MCF 10A (cell line): ENCODE data around the gene ABHD12. TPM values are rescaled to one million over a fixed set of nuclear protein-coding genes. Genes with fewer than 3 reads are reported as not detected.

Experiments used
- BruUV-seq: library from RNA; stranded (reverse); fragments of 400-500 nt; replicated peaks from 2 replicates; lab custom pipeline; 2021; lab: Mats Ljungman, UMichigan
- CTCF ChIA-PET: fragments of 300-600 bp; sonication (Branson Sonifier 250); formaldehyde crosslinking; extraction: SDS; loops from one replicate; lab custom pipeline; 2021; ENCODE audit warnings: antibody characterized with exemption, inconsistent platforms; lab: Yijun Ruan, JAX
- POLR2A ChIA-PET: fragments of 300-600, 350-650 bp; sonication (Branson Sonifier 250); formaldehyde crosslinking; extraction: SDS; loops from one replicate; lab custom pipeline; 2020; ENCODE audit warnings: antibody characterized with exemption, inconsistent platforms; lab: Yijun Ruan, JAX
- DNase-seq: peaks from one replicate; pipeline ENCODE4 v3.0.0-alpha.2; 2018; ENCODE audit not compliant: unreplicated experiment
- H3K27ac Mint-ChIP-seq: one replicate; pipeline ENCODE4 v1.8.0; 2022; ENCODE audit warnings: mild to moderate bottlenecking, low read depth, mixed read lengths; ENCODE audit not compliant: unreplicated experiment
- H3K27me3 Mint-ChIP-seq: one replicate; pipeline ENCODE4 v1.8.0; 2022; ENCODE audit warnings: mixed read lengths; ENCODE audit not compliant: insufficient read depth, unreplicated experiment
- H3K36me3 Mint-ChIP-seq: one replicate; pipeline ENCODE4 v1.8.0; 2022; ENCODE audit warnings: mild to moderate bottlenecking, moderate library complexity, mixed read lengths; ENCODE audit not compliant: insufficient read depth, unreplicated experiment
- H3K4me1 Mint-ChIP-seq: one replicate; pipeline ENCODE4 v1.8.0; 2022; ENCODE audit warnings: mixed read lengths; ENCODE audit not compliant: insufficient read depth, unreplicated experiment
- H3K4me3 Mint-ChIP-seq: one replicate; pipeline ENCODE4 v1.8.0; 2022; ENCODE audit warnings: mild to moderate bottlenecking, moderate library complexity, mixed read lengths; ENCODE audit not compliant: unreplicated experiment
- H3K9me3 Mint-ChIP-seq: one replicate; pipeline ENCODE4 v1.8.0; 2022; ENCODE audit warnings: mixed read lengths; ENCODE audit not compliant: unreplicated experiment
- intact Hi-C: fragments of 100-400 bp; cut with micrococcal nuclease; formaldehyde crosslinking; loops from 2 replicates; pipeline ENCODE4 v1.14.1; 2022
- total RNA-seq: library from RNA; stranded (reverse); gene quantifications from 2 replicates; pipeline ENCODE4 v1.2.3, GENCODE V29; 2022
- TF ChIP-seq, protein P1 (sequence below): fragments of 200-600 bp; IDR thresholded peaks from one replicate; pipeline ENCODE4 v1.8.0; 2022; ENCODE audit warnings: antibody characterized with exemption, mild to moderate bottlenecking; ENCODE audit not compliant: unreplicated experiment

The ABHD12 gene
- total RNA-seq, 1 experiment from 2014 or later = 18.6 TPM

GRCh38 chr20:25300496-25301170 is 90.0 kb downstream of the ABHD12 start:
- BruUV-seq = no TSS peak
- Mint-ChIP-seq H3K4me1 (peaks cover 8% of the 10 kb centered on the region), H3K9me3 (no peaks in the 10 kb centered on the region), H3K4me3 (no peak overlapping the region), H3K36me3 (peaks cover 69% of the 10 kb centered on the region), H3K27me3 (no peaks in the 10 kb centered on the region), H3K27ac (peak overlapping the region; percentile 61)
- TF ChIP-seq, protein P1, sequence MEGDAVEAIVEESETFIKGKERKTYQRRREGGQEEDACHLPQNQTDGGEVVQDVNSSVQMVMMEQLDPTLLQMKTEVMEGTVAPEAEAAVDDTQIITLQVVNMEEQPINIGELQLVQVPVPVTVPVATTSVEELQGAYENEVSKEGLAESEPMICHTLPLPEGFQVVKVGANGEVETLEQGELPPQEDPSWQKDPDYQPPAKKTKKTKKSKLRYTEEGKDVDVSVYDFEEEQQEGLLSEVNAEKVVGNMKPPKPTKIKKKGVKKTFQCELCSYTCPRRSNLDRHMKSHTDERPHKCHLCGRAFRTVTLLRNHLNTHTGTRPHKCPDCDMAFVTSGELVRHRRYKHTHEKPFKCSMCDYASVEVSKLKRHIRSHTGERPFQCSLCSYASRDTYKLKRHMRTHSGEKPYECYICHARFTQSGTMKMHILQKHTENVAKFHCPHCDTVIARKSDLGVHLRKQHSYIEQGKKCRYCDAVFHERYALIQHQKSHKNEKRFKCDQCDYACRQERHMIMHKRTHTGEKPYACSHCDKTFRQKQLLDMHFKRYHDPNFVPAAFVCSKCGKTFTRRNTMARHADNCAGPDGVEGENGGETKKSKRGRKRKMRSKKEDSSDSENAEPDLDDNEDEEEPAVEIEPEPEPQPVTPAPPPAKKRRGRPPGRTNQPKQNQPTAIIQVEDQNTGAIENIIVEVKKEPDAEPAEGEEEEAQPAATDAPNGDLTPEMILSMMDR = no peak
- CTCF ChIA-PET = interaction anchor here (0.6 to 6.0 kb wide), 16 partner anchors 10 to 312 kb away, joined by 3 to 79 read pairs (median 4); partner anchors contain the start of genes GINS1 and PYGB
- DNase-seq = no peak
- POLR2A ChIA-PET = interaction anchor here (0.7 to 3.4 kb wide), 21 partner anchors 8 to 308 kb away, joined by 3 to 31 read pairs (median 4); partner anchors contain the start of genes ABHD12, APMAP and PYGB
- intact Hi-C loops = no loop called here

DNA sequence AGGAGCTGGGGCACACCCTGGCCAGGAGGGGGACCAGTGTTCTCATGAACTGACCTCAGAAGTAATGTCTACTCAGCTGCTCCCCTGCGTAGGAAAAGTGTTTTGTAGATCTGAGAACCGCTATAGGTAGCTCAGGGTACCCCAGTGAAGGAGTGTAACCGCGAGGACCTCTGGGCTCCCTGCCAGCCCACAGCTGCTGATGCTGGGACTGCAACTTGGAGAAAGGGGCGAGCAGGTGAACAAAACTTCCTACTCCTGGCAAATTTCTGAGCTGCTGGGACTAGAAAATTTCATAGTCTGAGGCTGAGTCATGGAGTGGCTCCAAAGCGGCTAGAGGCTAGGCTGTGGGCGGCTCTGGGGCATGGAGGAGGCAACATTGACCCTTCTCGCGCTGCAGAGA is 90.8 kb downstream of the ABHD12 start:
- Mint-ChIP-seq H3K9me3 (no peaks in the 10 kb centered on the region), H3K27me3 (no peaks in the 10 kb centered on the region), H3K4me3 (no peak overlapping the region), H3K36me3 (peaks cover 77% of the 10 kb centered on the region), H3K27ac (peak overlapping the region; percentile 64), H3K4me1 (peaks cover 8% of the 10 kb centered on the region)
- intact Hi-C loops = no loop called here
- peak; percentile 30 for DNase-seq
- ChIA-PET POLR2A (interaction anchor here (0.7 to 3.4 kb wide), 22 partner anchors 9 to 307 kb away, joined by 3 to 31 read pairs (median 5); partner anchors contain the start of genes ABHD12, APMAP, GINS1 and PYGB), CTCF (interaction anchor here (0.6 to 6.0 kb wide), 24 partner anchors 9 to 312 kb away, joined by 3 to 79 read pairs (median 4); partner anchors contain the start of gene GINS1)
- no TSS peak for BruUV-seq
- TF ChIP-seq, protein P1 = no peak

- Mint-ChIP-seq H3K27me3 (no peaks in the 10 kb centered on the region), H3K4me3 (no peak overlapping the region), H3K27ac (peak overlapping the region; percentile 75), H3K36me3 (peaks cover 94% of the 10 kb centered on the region), H3K4me1 (peaks cover 17% of the 10 kb centered on the region), H3K9me3 (no peaks in the 10 kb centered on the region)
- no peak for DNase-seq
- TF ChIP-seq, protein P1 = no peak
- ChIA-PET CTCF (interaction anchor here (0.7 to 4.6 kb wide), 6 partner anchors 12 to 303 kb away, joined by 3 to 27 read pairs (median 6); no protein-coding TSS in a partner anchor), POLR2A (interaction anchor here (3.1 to 4.3 kb wide), 2 partner anchors 11 to 45 kb away, joined by 32 to 93 read pairs; partner anchors contain the start of gene PYGB)
- BruUV-seq = TSS peak; percentile 58
- intact Hi-C loops = no loop called here
Observed at GRCh38 chr20:25297141-25297905, 93.3 kb downstream of the ABHD12 start.
